HepG2 (cell line): ENCODE measurements around the gene SMTN. TPM values are rescaled to one million over a fixed set of nuclear protein-coding genes. Genes with fewer than 3 reads are reported as not detected.

Experiments used
- ATAC-seq: fragments of 200-7000 bp; cut with Tn5 transposase; 3 replicates; pipeline ENCODE4 v1.9.1; 2020; ENCODE audit warnings: mild to moderate bottlenecking, moderate library complexity
- BruUV-seq: library from RNA; stranded (reverse); fragments of 400-500 nt; replicated peaks from 2 replicates; lab custom pipeline; 2021; lab: Mats Ljungman, UMichigan
- CTCF ChIA-PET: fragments of 300-600 bp; formaldehyde crosslinking; extraction: SDS; loops from one replicate; lab custom pipeline; 2021; ENCODE audit warnings: low total read pairs, inconsistent platforms, low intra/inter-chr PET ratio; lab: Yijun Ruan, JAX
- POLR2A ChIA-PET: fragments of 350-600 bp; sonication (Branson Sonifier 250); formaldehyde crosslinking; loops from one replicate; lab custom pipeline; 2020; ENCODE audit warnings: antibody characterized with exemption, inconsistent platforms; lab: Yijun Ruan, JAX
- DNase-seq: peaks from one replicate; pipeline ENCODE4 v3.0.0-alpha.2; 2015; ENCODE audit warnings: low spot score
- FAIRE-seq: peaks from 3 replicates; lab custom pipeline; 2011; peaks lifted over from hg19 to GRCh38; lab: Jason Lieb, UNC
- H2AFZ ChIP-seq: one replicate; pipeline ENCODE4 v1.6.1; 2011; ENCODE audit warnings: low read length, inconsistent platforms
- H3K27ac ChIP-seq: fragments of 300-600 bp; 3 replicates; pipeline ENCODE4 v1.8.0; 2011; ENCODE audit warnings: mixed run types, mild to moderate bottlenecking, mixed read lengths, low read length, inconsistent platforms; ENCODE audit not compliant: insufficient read depth; ENCODE audit errors: extremely low read length
- H3K27me3 ChIP-seq, 2 experiments: fragments of 200-600 bp in 1 of 2; 2 replicates in 1 of 2; 3 replicates in 1 of 2; pipeline versions ENCODE4 v1.6.0 to v1.8.0; 2011; ENCODE audit warnings: low read length in 2 of 2, mild to moderate bottlenecking in 2 of 2, moderate library complexity in 2 of 2, inconsistent platforms in 1 of 2; ENCODE audit not compliant: insufficient read depth in 2 of 2, control insufficient read depth in 1 of 2
- H3K36me3 ChIP-seq, 2 experiments: fragments of 200-600 bp in 1 of 2; replicated peaks in 1 of 2; 2 replicates in 1 of 2; 3 replicates in 1 of 2; pipeline versions ENCODE4 v1.5.1 to v1.8.0; 2011; ENCODE audit warnings: low read length in 2 of 2, inconsistent platforms in 1 of 2; ENCODE audit not compliant: insufficient read depth in 2 of 2, control insufficient read depth in 1 of 2
- H3K4me1 ChIP-seq: 2 replicates; pipeline ENCODE4 v1.5.1; 2012; ENCODE audit warnings: low read length, inconsistent platforms; ENCODE audit not compliant: insufficient read depth
- H3K4me2 ChIP-seq: 2 replicates; pipeline ENCODE4 v1.6.0; 2011; ENCODE audit warnings: low read depth, low read length, inconsistent platforms
- H3K4me3 ChIP-seq, 3 experiments: fragments of 200-600 bp in 1 of 3; sonication (generic), shearing (Covaris generic) in 1 of 3; replicated peaks in 1 of 3; 2 replicates each; pipeline ENCODE4 v1.5.1; 2011 to 2016; ENCODE audit warnings: low read length in 3 of 3, inconsistent platforms in 2 of 3, low read depth in 2 of 3, mild to moderate bottlenecking in 2 of 3, control low read depth in 1 of 3, mixed read lengths in 1 of 3; ENCODE audit not compliant: insufficient read depth in 1 of 3
- H3K79me2 ChIP-seq: one replicate; pipeline ENCODE4 v1.6.1; 2011; ENCODE audit warnings: low read length, inconsistent platforms; ENCODE audit not compliant: insufficient read depth
- H3K9ac ChIP-seq: 2 replicates; pipeline ENCODE4 v1.6.0; 2011; ENCODE audit warnings: mild to moderate bottlenecking, low read depth, low read length, inconsistent platforms; ENCODE audit not compliant: insufficient read depth
- H3K9me3 ChIP-seq: 2 replicates; pipeline ENCODE4 v1.5.1; 2012; ENCODE audit warnings: mild to moderate bottlenecking, low read length
- H4K20me1 ChIP-seq: 2 replicates; pipeline ENCODE4 v1.6.0; 2011; ENCODE audit warnings: inconsistent platforms, mild to moderate bottlenecking, low read length, moderate library complexity; ENCODE audit not compliant: insufficient read depth
- HMG20B ChIP-seq: conservative IDR thresholded peaks from 2 replicates; pipeline ENCODE4 v1.6.1; 2016; ENCODE audit warnings: missing genetic modification reagents, missing compliant biosample characterization
- JARID2 ChIP-seq: sonication (generic); formaldehyde crosslinking; IDR thresholded peaks from 2 replicates; pipeline ENCODE4 v1.8.1; 2023; ENCODE audit warnings: missing genetic modification reagents, inconsistent platforms; ENCODE audit not compliant: insufficient replicate concordance
- KMT2A ChIP-seq: sonication (generic); formaldehyde crosslinking; IDR thresholded peaks from 2 replicates; pipeline ENCODE4 v1.4.0; 2020; ENCODE audit warnings: missing genetic modification reagents
- LBX2 ChIP-seq: sonication (generic); formaldehyde crosslinking; IDR thresholded peaks from 2 replicates; pipeline ENCODE4 v1.5.0; 2020; ENCODE audit warnings: missing genetic modification reagents, mild to moderate bottlenecking, borderline replicate concordance
- ONECUT2 ChIP-seq: sonication (generic); formaldehyde crosslinking; IDR thresholded peaks from 2 replicates; pipeline ENCODE4 v1.4.0; 2020; ENCODE audit warnings: missing genetic modification reagents
- PAX8 ChIP-seq: sonication (generic); formaldehyde crosslinking; IDR thresholded peaks from 2 replicates; pipeline ENCODE4 v1.8.0; 2022; ENCODE audit warnings: mild to moderate bottlenecking, missing genetic modification reagents, borderline replicate concordance
- POLR2AphosphoS2 ChIP-seq: IDR thresholded peaks from 2 replicates; pipeline ENCODE4 v1.6.1; 2011; ENCODE audit warnings: low read depth, low read length, improper control_type of control experiment
- POLR2G ChIP-seq: fragments of 200-400 bp; formaldehyde crosslinking; IDR thresholded peaks from 2 replicates; pipeline ENCODE4 v1.6.1; 2018; ENCODE audit warnings: mild to moderate bottlenecking, low read depth, low read length, moderate library complexity
- RBAK ChIP-seq: sonication (generic); formaldehyde crosslinking; IDR thresholded peaks from 2 replicates; pipeline ENCODE4 v1.5.1; 2020; ENCODE audit warnings: mild to moderate bottlenecking, missing genetic modification reagents
- RCOR2 ChIP-seq: IDR thresholded peaks from 2 replicates; pipeline ENCODE4 v1.6.1; 2016; ENCODE audit warnings: missing biosample characterization, missing genetic modification reagents
- RFXANK ChIP-seq: IDR thresholded peaks from 2 replicates; pipeline ENCODE4 v1.6.1; 2016
- SMAD3 ChIP-seq: sonication (generic); formaldehyde crosslinking; IDR thresholded peaks from 2 replicates; pipeline ENCODE4 v1.4.0; 2020; ENCODE audit warnings: missing genetic modification reagents
- SNAPC4 ChIP-seq: sonication (generic); formaldehyde crosslinking; IDR thresholded peaks from 2 replicates; pipeline ENCODE4 v1.4.0; 2020; ENCODE audit warnings: mild to moderate bottlenecking, missing genetic modification reagents
- SP5 ChIP-seq: IDR thresholded peaks from 2 replicates; pipeline ENCODE4 v1.6.1; 2016; ENCODE audit warnings: low read depth, borderline replicate concordance
- ZNF121 ChIP-seq: sonication (generic); formaldehyde crosslinking; IDR thresholded peaks from 2 replicates; pipeline ENCODE4 v1.5.0; 2020; ENCODE audit warnings: mild to moderate bottlenecking, missing genetic modification reagents
- ZNF253 ChIP-seq: sonication (generic); formaldehyde crosslinking; IDR thresholded peaks from 2 replicates; pipeline ENCODE4 v1.8.0; 2022; ENCODE audit warnings: mild to moderate bottlenecking, missing genetic modification reagents, borderline replicate concordance
- ZNF431 ChIP-seq: sonication (generic); formaldehyde crosslinking; IDR thresholded peaks from 2 replicates; pipeline ENCODE4 v1.9.0; 2022; ENCODE audit warnings: missing genetic modification reagents, low read depth, mild to moderate bottlenecking, borderline replicate concordance
- ZNF674 ChIP-seq: sonication (generic); formaldehyde crosslinking; IDR thresholded peaks from 2 replicates; pipeline ENCODE4 v1.5.0; 2020; ENCODE audit warnings: low read depth, mild to moderate bottlenecking, missing genetic modification reagents
- ZSCAN5A ChIP-seq: sonication (generic); formaldehyde crosslinking; IDR thresholded peaks from 2 replicates; pipeline ENCODE4 v1.8.0; 2022; ENCODE audit warnings: mild to moderate bottlenecking, missing genetic modification reagents, borderline replicate concordance
- WGBS: methylation state at CpG from one replicate; pipeline ENCODE4 v1.1.6; 2017; ENCODE audit warnings: low lambda C conversion rate; 5-methylcytosine and 5-hydroxymethylcytosine counted together
- in situ Hi-C: cut with HindIII; loops from 2 replicates; pipeline ENCODE4 v1.10.0; 2017; ENCODE audit warnings: low pct_unique_long_range_greater_than_20kb; ENCODE audit not compliant: extremely low pct_ligation_motif_present
- intact Hi-C: fragments of 100-400 bp; cut with micrococcal nuclease; formaldehyde crosslinking; loops from one replicate; pipeline ENCODE4 v1.10.0; 2022; ENCODE audit not compliant: unreplicated experiment
- polyA plus RNA-seq, 8 experiments: library from polyadenylated mRNA; depleted of rRNA in 3 of 8; stranded (reverse) in 7 of 8; unstranded in 1 of 8; fragments of >200 nt; fragmentation: Illumina TruSeq in 4 of 8; extraction: Trizol in 4 of 8; gene quantifications; 2 replicates each; pipeline versions ENCODE4 v1.2.1 to v1.2.3, GENCODE V29; 2011 to 2016; ENCODE audit warnings: low read depth in 4 of 8, missing spikeins in 1 of 8, mixed read lengths in 1 of 8; ENCODE audit not compliant: insufficient read depth in 1 of 8
- total RNA-seq, 5 experiments: library from RNA; depleted of rRNA; stranded (reverse); fragments of >200 nt; fragmentation: Illumina TruSeq; extraction: Trizol; gene quantifications; 2 replicates each; pipeline ENCODE4 v1.2.3, GENCODE V29; 2016; ENCODE audit warnings: low read depth in 1 of 5

Gene SMTN
- total and polyA plus RNA-seq, 2 of the 13 experiments (the other 11 are each of a cell fraction or from before 2014, with no cell fraction given), result 14.7 to 26.1 TPM

- TF ChIP-seq SNAPC4 (CRISPR knock-in tag) (no peak), RBAK (CRISPR knock-in tag) (no peak), RFXANK (CRISPR knock-in tag) (no peak), LBX2 (CRISPR knock-in tag) (no peak)
Observed at GRCh38 chr22:31094021-31094551, 13.0 kb downstream of the SMTN start (continued).

- in situ Hi-C loops, result no loop called here
- no peak for FAIRE-seq
- TF ChIP-seq ZSCAN5A (CRISPR knock-in tag) (no peak), KMT2A (CRISPR knock-in tag) (no peak), ZNF431 (no peak), POLR2G (no peak), SMAD3 (CRISPR knock-in tag) (no peak), ZNF121 (CRISPR knock-in tag) (no peak), SP5 (CRISPR knock-in tag) (no peak), PAX8 (no peak), HMG20B (no peak), RCOR2 (CRISPR knock-in tag) (no peak), ONECUT2 (CRISPR knock-in tag) (no peak), ZNF253 (no peak), ZNF674 (CRISPR knock-in tag) (no peak), JARID2 (CRISPR knock-in tag) (no peak), POLR2AphosphoS2 (no peak)
Observed at GRCh38 chr22:31094741-31095140, 13.6 kb downstream of the SMTN start.

More at GRCh38 chr22:31094741-31095140, 13.6 kb downstream of the SMTN start:
- ChIA-PET POLR2A (no interaction called here), CTCF (no interaction called here)
- Histone ChIP-seq H3K9ac (no peak overlapping the region), H3K79me2 (no peaks in the 10 kb centered on the region), H3K4me1 (no peaks in the 10 kb centered on the region), H3K36me3 (peaks cover 36 to 57% of the 10 kb centered on the region in 2 experiments), H3K9me3 (no peaks in the 10 kb centered on the region), H3K27me3 (no peaks in the 10 kb centered on the region), H3K4me3 (no peak overlapping the region), H3K4me2 (no peak overlapping the region), H3K27ac (no peak overlapping the region), H4K20me1 (no peaks in the 10 kb centered on the region), H2AFZ (no peak overlapping the region)
- WGBS, result 98% methylated on average over 7 of the region's 7 CpGs
- no peak for DNase-seq
- intact Hi-C loops, result no loop called here
- no peak for ATAC-seq
- no TSS peak for BruUV-seq
